GM12878 (cell line): ENCODE results near the gene NFS1. TPM values are rescaled to one million over a fixed set of nuclear protein-coding genes. Genes with fewer than 3 reads are reported as not detected.
A peak's percentile ranks its signal among the peaks of the same experiment; 100 is the strongest.

ENCODE experiments used
- BACH1 ChIP-seq: fragments of 450-650 bp; IDR thresholded peaks from 2 replicates; pipeline ENCODE4 v1.6.1; 2017; ENCODE audit warnings: mild to moderate bottlenecking, borderline replicate concordance
- BCL11A ChIP-seq: IDR thresholded peaks from 2 replicates; pipeline ENCODE4 v1.6.1; 2011; ENCODE audit warnings: low read depth, low read length
- CREM ChIP-seq: IDR thresholded peaks from 2 replicates; pipeline ENCODE4 v1.6.1; 2014; ENCODE audit warnings: antibody characterized with exemption, low read depth
- HDAC6 ChIP-seq: fragments of 200-600 bp; sonication (generic); IDR thresholded peaks from one replicate; pipeline ENCODE4 v1.8.0; 2017; ENCODE audit warnings: antibody characterized with exemption; ENCODE audit not compliant: unreplicated experiment
- NBN ChIP-seq: fragments of 450-650 bp; IDR thresholded peaks from 2 replicates; pipeline ENCODE4 v1.6.1; 2016
- NFYA ChIP-seq: IDR thresholded peaks from 2 replicates; pipeline ENCODE4 v1.6.1; 2011; ENCODE audit warnings: low read depth, mild to moderate bottlenecking, low read length, improper control_type of control experiment, borderline replicate concordance
- NR2C2 ChIP-seq: IDR thresholded peaks from 2 replicates; pipeline ENCODE4 v1.6.1; 2011; ENCODE audit warnings: borderline replicate concordance, low read depth; ENCODE audit not compliant: control insufficient read depth, insufficient read length
- RAD51 ChIP-seq: fragments of 450-650 bp; IDR thresholded peaks from 2 replicates; pipeline ENCODE4 v1.6.1; 2016; ENCODE audit warnings: moderate library complexity, mild to moderate bottlenecking, inconsistent platforms
- RCOR1 ChIP-seq: conservative IDR thresholded peaks from 2 replicates; pipeline ENCODE4 v1.6.1; 2012; ENCODE audit warnings: low read depth, low read length, improper control_type of control experiment
- RELA ChIP-seq: fragments of 450-650 bp; IDR thresholded peaks from 2 replicates; pipeline ENCODE4 v1.8.0; 2014; ENCODE audit warnings: borderline replicate concordance; ENCODE audit not compliant: partially characterized antibody
- SMARCA5 ChIP-seq: fragments of 450-650 bp; IDR thresholded peaks from 2 replicates; pipeline ENCODE4 v1.6.1; 2017; ENCODE audit warnings: mild to moderate bottlenecking
- SPI1 ChIP-seq: IDR thresholded peaks from 2 replicates; pipeline ENCODE4 v1.6.1; 2011; ENCODE audit warnings: low read depth, mild to moderate bottlenecking, low read length, moderate library complexity, borderline replicate concordance; ENCODE audit not compliant: insufficient read depth
- SREBF1 ChIP-seq: IDR thresholded peaks from 2 replicates; pipeline ENCODE4 v1.6.1; 2012; ENCODE audit warnings: mild to moderate bottlenecking, low read length
- SRF ChIP-seq, 2 experiments: IDR thresholded peaks; 2 replicates each; pipeline ENCODE4 v1.6.1; 2011; ENCODE audit warnings: low read depth in 2 of 2, low read length in 2 of 2, mild to moderate bottlenecking in 1 of 2, moderate library complexity in 1 of 2
- ZNF622 ChIP-seq: fragments of 450-650 bp; IDR thresholded peaks from 2 replicates; pipeline ENCODE4 v1.6.1; 2017; ENCODE audit warnings: mild to moderate bottlenecking, inconsistent platforms
- polyA plus RNA-seq, 11 experiments: library from polyadenylated mRNA; depleted of rRNA in 4 of 11; unstranded in 6 of 11; stranded (reverse) in 5 of 11; fragments of >200 nt; fragmentation: Nextera tagmentation in 4 of 11; fragmentation: Illumina TruSeq in 1 of 11; extraction: Ambion mirVana in 4 of 11; extraction: Trizol in 1 of 11; gene quantifications; 1 replicate in 1 of 11; 2 replicates in 10 of 11; pipeline versions ENCODE4 v1.2.1 to v1.2.3, GENCODE V29; 2011 to 2016; ENCODE audit warnings: inconsistent platforms in 2 of 11, missing spikeins in 2 of 11, low read depth in 1 of 11
- total RNA-seq, 4 experiments: library from RNA; depleted of rRNA in 3 of 4; stranded (reverse); fragments of >200 nt in 3 of 4; fragmentation: Illumina TruSeq in 1 of 4; extraction: Trizol in 1 of 4; gene quantifications; 2 replicates each; pipeline versions ENCODE4 v1.2.1 to v1.2.3, GENCODE V29; 2013 to 2021
- TF ChIP-seq, protein P1 (sequence below), 3 experiments: IDR thresholded peaks in 2 of 3; conservative IDR thresholded peaks in 1 of 3; 2 replicates each; pipeline ENCODE4 v1.5.1; 2011; ENCODE audit warnings: low read depth in 3 of 3, low read length in 3 of 3, mild to moderate bottlenecking in 3 of 3, control low read depth in 2 of 3, moderate library complexity in 2 of 3, inconsistent platforms in 1 of 3, mixed read lengths in 1 of 3; ENCODE audit not compliant: control insufficient read depth in 2 of 3, insufficient read depth in 1 of 3; ENCODE audit errors: extremely low read depth in 1 of 3
- TF ChIP-seq, protein P2 (sequence below): IDR thresholded peaks from 2 replicates; pipeline ENCODE4 v1.6.1; 2012; ENCODE audit warnings: mild to moderate bottlenecking, low read depth, low read length
- TF ChIP-seq, protein P3 (sequence below): fragments of 450-650 bp; formaldehyde crosslinking; IDR thresholded peaks from 2 replicates; pipeline ENCODE4 v1.4.0; 2022; ENCODE audit warnings: mild to moderate bottlenecking, moderate library complexity

NFS1 gene
- total and polyA plus RNA-seq, 10 of the 15 experiments (the other 5 are each of a cell fraction or from before 2014, with no cell fraction given): 9.2 to 74.1 (median 38.6) TPM

GRCh38 chr20:35699127-35699956, at the start of gene NFS1, which contains the start of gene ROMO1 (continued):
- peak; percentile 33; the same call in 1 of the 2 replicates for TF ChIP-seq SREBF1
- TF ChIP-seq BCL11A: no peak
- no peak for TF ChIP-seq HDAC6
- no peak for TF ChIP-seq NFYA
- TF ChIP-seq RELA: peak; percentile 19
- peak in 1 of 2 experiments; percentile 72; a peak in 1 of 4 replicates for TF ChIP-seq SRF (IDR thresholded peaks at IDR 0.05; ENCODE audit: low read depth in 2 of 2, low read length in 2 of 2)
- no peak; the same call in 1 of the 2 replicates for TF ChIP-seq SMARCA5
- TF ChIP-seq BACH1: peak; percentile 23
- peak; percentile 83 for TF ChIP-seq NR2C2
- TF ChIP-seq, protein P1, sequence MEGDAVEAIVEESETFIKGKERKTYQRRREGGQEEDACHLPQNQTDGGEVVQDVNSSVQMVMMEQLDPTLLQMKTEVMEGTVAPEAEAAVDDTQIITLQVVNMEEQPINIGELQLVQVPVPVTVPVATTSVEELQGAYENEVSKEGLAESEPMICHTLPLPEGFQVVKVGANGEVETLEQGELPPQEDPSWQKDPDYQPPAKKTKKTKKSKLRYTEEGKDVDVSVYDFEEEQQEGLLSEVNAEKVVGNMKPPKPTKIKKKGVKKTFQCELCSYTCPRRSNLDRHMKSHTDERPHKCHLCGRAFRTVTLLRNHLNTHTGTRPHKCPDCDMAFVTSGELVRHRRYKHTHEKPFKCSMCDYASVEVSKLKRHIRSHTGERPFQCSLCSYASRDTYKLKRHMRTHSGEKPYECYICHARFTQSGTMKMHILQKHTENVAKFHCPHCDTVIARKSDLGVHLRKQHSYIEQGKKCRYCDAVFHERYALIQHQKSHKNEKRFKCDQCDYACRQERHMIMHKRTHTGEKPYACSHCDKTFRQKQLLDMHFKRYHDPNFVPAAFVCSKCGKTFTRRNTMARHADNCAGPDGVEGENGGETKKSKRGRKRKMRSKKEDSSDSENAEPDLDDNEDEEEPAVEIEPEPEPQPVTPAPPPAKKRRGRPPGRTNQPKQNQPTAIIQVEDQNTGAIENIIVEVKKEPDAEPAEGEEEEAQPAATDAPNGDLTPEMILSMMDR (IDR thresholded peaks at IDR 0.05 in 2 of 3, conservative IDR thresholded peaks at IDR 0.05 in 1 of 3; ENCODE audit: control insufficient read depth in 2 of 3, extremely low read depth in 1 of 3, insufficient read depth in 1 of 3, low read depth in 3 of 3, low read length in 3 of 3): peak; percentile 13 to 24 (median 18); a peak in 3 of 6 replicates
- no peak for TF ChIP-seq RAD51
- TF ChIP-seq NBN: peak; percentile 89
- TF ChIP-seq, protein P2, sequence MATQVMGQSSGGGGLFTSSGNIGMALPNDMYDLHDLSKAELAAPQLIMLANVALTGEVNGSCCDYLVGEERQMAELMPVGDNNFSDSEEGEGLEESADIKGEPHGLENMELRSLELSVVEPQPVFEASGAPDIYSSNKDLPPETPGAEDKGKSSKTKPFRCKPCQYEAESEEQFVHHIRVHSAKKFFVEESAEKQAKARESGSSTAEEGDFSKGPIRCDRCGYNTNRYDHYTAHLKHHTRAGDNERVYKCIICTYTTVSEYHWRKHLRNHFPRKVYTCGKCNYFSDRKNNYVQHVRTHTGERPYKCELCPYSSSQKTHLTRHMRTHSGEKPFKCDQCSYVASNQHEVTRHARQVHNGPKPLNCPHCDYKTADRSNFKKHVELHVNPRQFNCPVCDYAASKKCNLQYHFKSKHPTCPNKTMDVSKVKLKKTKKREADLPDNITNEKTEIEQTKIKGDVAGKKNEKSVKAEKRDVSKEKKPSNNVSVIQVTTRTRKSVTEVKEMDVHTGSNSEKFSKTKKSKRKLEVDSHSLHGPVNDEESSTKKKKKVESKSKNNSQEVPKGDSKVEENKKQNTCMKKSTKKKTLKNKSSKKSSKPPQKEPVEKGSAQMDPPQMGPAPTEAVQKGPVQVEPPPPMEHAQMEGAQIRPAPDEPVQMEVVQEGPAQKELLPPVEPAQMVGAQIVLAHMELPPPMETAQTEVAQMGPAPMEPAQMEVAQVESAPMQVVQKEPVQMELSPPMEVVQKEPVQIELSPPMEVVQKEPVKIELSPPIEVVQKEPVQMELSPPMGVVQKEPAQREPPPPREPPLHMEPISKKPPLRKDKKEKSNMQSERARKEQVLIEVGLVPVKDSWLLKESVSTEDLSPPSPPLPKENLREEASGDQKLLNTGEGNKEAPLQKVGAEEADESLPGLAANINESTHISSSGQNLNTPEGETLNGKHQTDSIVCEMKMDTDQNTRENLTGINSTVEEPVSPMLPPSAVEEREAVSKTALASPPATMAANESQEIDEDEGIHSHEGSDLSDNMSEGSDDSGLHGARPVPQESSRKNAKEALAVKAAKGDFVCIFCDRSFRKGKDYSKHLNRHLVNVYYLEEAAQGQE: no peak
- peak; percentile 98 for TF ChIP-seq CREM
- no peak for TF ChIP-seq RCOR1
- TF ChIP-seq, protein P3, sequence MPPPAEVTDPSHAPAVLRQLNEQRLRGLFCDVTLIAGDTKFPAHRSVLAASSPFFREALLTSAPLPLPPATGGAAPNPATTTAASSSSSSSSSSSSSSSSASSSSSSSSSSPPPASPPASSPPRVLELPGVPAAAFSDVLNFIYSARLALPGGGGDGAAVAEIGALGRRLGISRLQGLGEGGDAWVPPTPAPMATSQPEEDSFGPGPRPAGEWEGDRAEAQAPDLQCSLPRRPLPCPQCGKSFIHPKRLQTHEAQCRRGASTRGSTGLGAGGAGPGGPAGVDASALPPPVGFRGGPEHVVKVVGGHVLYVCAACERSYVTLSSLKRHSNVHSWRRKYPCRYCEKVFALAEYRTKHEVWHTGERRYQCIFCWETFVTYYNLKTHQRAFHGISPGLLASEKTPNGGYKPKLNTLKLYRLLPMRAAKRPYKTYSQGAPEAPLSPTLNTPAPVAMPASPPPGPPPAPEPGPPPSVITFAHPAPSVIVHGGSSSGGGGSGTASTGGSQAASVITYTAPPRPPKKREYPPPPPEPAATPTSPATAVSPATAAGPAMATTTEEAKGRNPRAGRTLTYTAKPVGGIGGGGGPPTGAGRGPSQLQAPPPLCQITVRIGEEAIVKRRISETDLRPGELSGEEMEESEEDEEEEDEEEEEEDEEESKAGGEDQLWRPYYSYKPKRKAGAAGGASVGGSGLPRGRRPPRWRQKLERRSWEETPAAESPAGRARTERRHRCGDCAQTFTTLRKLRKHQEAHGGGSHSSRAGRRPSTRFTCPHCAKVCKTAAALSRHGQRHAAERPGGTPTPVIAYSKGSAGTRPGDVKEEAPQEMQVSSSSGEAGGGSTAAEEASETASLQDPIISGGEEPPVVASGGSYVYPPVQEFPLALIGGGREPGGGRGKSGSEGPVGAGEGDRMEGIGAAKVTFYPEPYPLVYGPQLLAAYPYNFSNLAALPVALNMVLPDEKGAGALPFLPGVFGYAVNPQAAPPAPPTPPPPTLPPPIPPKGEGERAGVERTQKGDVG (CRISPR knock-in tag): no peak
- no peak for TF ChIP-seq ZNF622
- TF ChIP-seq SPI1: no peak
- TF ChIP-seq, all 136 proteins: peak for 49
